ENCODE results near the gene CACNA1B.

CACNA1B gene

DNA sequence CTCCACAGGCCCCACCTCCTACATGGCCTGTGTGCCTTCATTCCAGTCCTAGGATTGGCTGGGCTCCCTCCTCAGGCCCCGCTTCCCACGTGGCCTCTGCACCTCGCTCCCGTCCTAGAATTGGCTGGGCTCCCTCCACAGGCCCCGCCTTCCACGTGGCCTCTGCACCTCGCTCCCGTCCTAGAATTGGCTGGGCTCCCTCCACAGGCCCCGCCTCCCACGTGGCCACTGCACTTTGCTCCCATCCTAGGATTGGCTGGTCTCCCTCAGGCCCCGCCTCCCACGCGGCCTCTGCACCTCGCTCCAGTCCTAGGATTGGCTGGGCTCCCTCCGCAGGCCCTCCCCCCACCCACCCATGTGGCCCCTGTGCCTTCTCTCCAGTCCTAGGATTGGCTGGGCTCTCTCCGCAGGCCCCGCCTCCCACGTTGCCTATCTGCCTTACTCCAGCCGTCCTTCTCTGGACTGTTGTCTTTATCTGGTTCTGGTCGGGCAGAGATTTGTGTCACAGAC, 45.3 kb upstream of the CACNA1B start:
- no peaks in the 10 kb centered on the region for H3K27me3 ChIP-seq (ENCODE audit: insufficient read depth, poor library complexity, severe bottlenecking)
- TF ChIP-seq SPI1 (IDR thresholded peaks at IDR 0.05; ENCODE audit: borderline replicate concordance, low read depth): no peak
- H3K27ac ChIP-seq (replicated peaks): no peak overlapping the region
- DNase-seq (ENCODE audit: low read depth in 1 of 2, low spot score in 1 of 2): no peak
- H3K4me3 ChIP-seq (replicated peaks; ENCODE audit: insufficient read depth, low read length): no peak overlapping the region

DNA sequence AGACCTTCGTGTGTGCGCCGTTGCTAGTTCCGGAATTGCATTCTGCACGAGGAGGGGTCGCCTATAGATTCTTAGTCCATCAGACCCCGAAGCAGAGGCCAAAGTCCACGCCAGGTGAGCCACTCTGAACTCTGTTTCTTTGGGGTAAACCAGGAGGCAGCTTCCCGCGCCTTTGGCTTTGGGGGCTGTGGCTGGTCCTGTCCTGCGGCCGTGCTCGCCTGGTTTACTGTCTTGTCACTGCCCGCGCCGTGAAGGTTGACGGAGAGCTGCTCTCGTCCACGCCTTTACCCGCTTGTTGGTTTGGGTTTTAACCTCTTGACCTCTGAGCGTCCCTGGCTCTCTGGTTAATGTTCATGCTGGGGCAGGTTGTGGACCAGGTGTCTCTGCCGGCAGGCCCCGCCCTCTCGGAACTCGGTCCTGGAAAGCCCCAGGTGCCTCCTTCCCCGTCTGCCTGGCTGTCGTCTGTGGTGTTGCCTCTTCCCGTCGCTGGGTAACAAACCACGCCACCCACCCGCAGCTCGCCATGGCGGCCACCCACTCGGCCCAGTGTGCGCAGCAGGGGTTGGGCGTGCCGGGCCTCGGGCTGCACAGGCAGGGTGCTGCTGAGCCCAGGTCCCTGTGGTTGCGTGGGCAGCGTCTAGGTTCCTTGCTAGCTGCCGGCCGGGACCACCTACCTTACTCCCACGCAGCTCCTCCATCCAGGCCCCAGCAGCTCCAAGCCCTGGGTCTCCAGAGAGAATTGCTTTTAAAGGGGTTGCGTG, 44.6 kb upstream of the CACNA1B start:
- H3K27me3 ChIP-seq (ENCODE audit: insufficient read depth, poor library complexity, severe bottlenecking): no peaks in the 10 kb centered on the region
- DNase-seq (ENCODE audit: low read depth in 1 of 2, low spot score in 1 of 2): no peak
- TF ChIP-seq GABPA (IDR thresholded peaks at IDR 0.05; ENCODE audit: low read depth): no peak
- TF ChIP-seq, protein P1, sequence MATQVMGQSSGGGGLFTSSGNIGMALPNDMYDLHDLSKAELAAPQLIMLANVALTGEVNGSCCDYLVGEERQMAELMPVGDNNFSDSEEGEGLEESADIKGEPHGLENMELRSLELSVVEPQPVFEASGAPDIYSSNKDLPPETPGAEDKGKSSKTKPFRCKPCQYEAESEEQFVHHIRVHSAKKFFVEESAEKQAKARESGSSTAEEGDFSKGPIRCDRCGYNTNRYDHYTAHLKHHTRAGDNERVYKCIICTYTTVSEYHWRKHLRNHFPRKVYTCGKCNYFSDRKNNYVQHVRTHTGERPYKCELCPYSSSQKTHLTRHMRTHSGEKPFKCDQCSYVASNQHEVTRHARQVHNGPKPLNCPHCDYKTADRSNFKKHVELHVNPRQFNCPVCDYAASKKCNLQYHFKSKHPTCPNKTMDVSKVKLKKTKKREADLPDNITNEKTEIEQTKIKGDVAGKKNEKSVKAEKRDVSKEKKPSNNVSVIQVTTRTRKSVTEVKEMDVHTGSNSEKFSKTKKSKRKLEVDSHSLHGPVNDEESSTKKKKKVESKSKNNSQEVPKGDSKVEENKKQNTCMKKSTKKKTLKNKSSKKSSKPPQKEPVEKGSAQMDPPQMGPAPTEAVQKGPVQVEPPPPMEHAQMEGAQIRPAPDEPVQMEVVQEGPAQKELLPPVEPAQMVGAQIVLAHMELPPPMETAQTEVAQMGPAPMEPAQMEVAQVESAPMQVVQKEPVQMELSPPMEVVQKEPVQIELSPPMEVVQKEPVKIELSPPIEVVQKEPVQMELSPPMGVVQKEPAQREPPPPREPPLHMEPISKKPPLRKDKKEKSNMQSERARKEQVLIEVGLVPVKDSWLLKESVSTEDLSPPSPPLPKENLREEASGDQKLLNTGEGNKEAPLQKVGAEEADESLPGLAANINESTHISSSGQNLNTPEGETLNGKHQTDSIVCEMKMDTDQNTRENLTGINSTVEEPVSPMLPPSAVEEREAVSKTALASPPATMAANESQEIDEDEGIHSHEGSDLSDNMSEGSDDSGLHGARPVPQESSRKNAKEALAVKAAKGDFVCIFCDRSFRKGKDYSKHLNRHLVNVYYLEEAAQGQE (IDR thresholded peaks at IDR 0.05; ENCODE audit: insufficient replicate concordance, low read depth): no peak
- no peak for TF ChIP-seq SPI1 (IDR thresholded peaks at IDR 0.05; ENCODE audit: borderline replicate concordance, low read depth)
- TF ChIP-seq, protein P2, sequence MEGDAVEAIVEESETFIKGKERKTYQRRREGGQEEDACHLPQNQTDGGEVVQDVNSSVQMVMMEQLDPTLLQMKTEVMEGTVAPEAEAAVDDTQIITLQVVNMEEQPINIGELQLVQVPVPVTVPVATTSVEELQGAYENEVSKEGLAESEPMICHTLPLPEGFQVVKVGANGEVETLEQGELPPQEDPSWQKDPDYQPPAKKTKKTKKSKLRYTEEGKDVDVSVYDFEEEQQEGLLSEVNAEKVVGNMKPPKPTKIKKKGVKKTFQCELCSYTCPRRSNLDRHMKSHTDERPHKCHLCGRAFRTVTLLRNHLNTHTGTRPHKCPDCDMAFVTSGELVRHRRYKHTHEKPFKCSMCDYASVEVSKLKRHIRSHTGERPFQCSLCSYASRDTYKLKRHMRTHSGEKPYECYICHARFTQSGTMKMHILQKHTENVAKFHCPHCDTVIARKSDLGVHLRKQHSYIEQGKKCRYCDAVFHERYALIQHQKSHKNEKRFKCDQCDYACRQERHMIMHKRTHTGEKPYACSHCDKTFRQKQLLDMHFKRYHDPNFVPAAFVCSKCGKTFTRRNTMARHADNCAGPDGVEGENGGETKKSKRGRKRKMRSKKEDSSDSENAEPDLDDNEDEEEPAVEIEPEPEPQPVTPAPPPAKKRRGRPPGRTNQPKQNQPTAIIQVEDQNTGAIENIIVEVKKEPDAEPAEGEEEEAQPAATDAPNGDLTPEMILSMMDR (IDR thresholded peaks at IDR 0.05; ENCODE audit: insufficient read depth, low read length): no peak
- TF ChIP-seq POLR2AphosphoS5 (IDR thresholded peaks at IDR 0.05; ENCODE audit: low read depth): no peak
- no peak overlapping the region for H3K4me3 ChIP-seq (replicated peaks; ENCODE audit: insufficient read depth, low read length)
- H3K27ac ChIP-seq (replicated peaks): no peak overlapping the region

DNA sequence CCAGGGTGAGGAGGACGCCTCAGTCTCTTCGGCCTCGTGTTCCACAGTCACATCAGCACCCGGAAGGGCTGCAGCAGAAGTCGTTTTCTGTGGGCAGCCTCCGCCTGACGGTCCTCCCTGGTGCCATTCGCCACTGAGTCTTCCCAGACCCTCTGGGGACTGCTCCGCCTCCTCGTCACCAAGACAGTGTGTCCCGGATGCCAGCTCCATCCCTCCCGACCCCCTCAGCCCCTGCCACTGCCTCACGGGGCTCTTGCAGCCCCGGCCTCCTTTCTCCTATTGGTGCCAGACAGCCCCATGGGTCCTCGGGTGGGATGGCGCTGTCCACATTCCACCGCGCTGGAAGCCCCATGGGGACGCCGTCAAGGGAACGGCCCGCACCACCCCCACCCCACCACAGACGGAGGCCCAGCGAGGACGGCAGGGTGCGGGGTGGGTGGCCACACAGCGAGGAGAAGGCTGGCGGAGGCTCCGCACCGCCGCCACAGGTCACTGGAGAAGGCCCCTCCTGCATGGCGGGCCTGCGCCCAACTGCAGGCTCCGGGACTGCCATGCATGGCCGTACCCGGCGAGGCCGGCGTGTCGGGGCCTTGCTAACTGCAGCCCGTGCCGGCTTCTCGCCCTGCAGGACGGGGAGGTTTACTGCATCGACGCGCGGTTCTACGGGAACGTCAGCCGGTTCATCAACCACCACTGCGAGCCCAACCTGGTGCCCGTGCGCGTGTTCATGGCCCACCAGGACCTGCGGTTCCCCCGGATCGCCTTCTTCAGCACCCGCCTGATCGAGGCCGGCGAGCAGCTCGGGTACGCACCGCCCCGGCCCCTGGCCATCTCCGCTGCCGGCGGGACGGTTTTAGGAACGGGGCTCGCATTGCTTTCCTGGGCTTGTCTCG, 43.6 kb upstream of the CACNA1B start:
- no peak for DNase-seq (ENCODE audit: low read depth in 1 of 2, low spot score in 1 of 2)
- Histone ChIP-seq H3K4me3 (replicated peaks; ENCODE audit: insufficient read depth, low read length) (no peak overlapping the region), H3K27me3 (ENCODE audit: insufficient read depth, poor library complexity, severe bottlenecking) (no peaks in the 10 kb centered on the region), H3K27ac (replicated peaks) (no peak overlapping the region)
- TF ChIP-seq, protein P2 (IDR thresholded peaks at IDR 0.05; ENCODE audit: insufficient read depth, low read length): no peak
- TF ChIP-seq SPI1 (IDR thresholded peaks at IDR 0.05; ENCODE audit: borderline replicate concordance, low read depth): no peak
- no peak for TF ChIP-seq POLR2AphosphoS5 (IDR thresholded peaks at IDR 0.05; ENCODE audit: low read depth)
- TF ChIP-seq GABPA (IDR thresholded peaks at IDR 0.05; ENCODE audit: low read depth): no peak
- TF ChIP-seq, protein P1 (IDR thresholded peaks at IDR 0.05; ENCODE audit: insufficient replicate concordance, low read depth): no peak
